Left renal pelvis (tissue), 4 donors: Measurements from ENCODE around the gene REC114. TPM values are rescaled to one million over a fixed set of nuclear protein-coding genes. Genes with fewer than 3 reads are reported as not detected.
"Not testable (repeated sequence)": the region's sequence is repeated elsewhere in the genome, so short reads cannot be mapped to it uniquely, and the experiment has no call there.

ENCODE experiments used
- DNase-seq, 4 donors: peaks; one replicate each; pipeline ENCODE4 v3.0.0-alpha.2; 2013; ENCODE audit warnings: low read depth in 4 of 4, low spot score in 3 of 4
- polyA plus RNA-seq, 4 donors: library from polyadenylated mRNA; unstranded; fragments of 120-200 nt; gene quantifications; one replicate each; pipeline ENCODE4 v1.2.1, GENCODE V29; 2013; ENCODE audit not compliant: insufficient read length in 4 of 4

Gene REC114
- polyA plus RNA-seq, 4 donors, result not detected

GRCh38 chr15:73573037-73573436 is 130.1 kb downstream of the REC114 start:
- DNase-seq, result no peak

GRCh38 chr15:73573572-73573971 is 130.6 kb downstream of the REC114 start:
- no peak for DNase-seq

- no peak for DNase-seq
Observed at GRCh38 chr15:73575636-73576247, 132.8 kb downstream of the REC114 start.

GRCh38 chr15:73577593-73577992 is 134.6 kb downstream of the REC114 start:
- DNase-seq, result not testable (repeated sequence)

- DNase-seq, result no peak
Observed at GRCh38 chr15:73578026-73578425, 135.1 kb downstream of the REC114 start.

GRCh38 chr15:73582851-73583379 is 140.0 kb downstream of the REC114 start:
- DNase-seq, result no peak

- DNase-seq, result no peak
Observed at GRCh38 chr15:73583544-73583943, 140.6 kb downstream of the REC114 start.

GRCh38 chr15:73584699-73585420 is 141.9 kb downstream of the REC114 start:
- DNase-seq, result no peak

- DNase-seq, result no peak
Observed at GRCh38 chr15:73585871-73586654, 143.1 kb downstream of the REC114 start.

- DNase-seq, result no peak
Observed at GRCh38 chr15:73589766-73590165, 146.8 kb downstream of the REC114 start.

GRCh38 chr15:73590263-73590662 is 147.3 kb downstream of the REC114 start:
- no peak for DNase-seq

- DNase-seq, result no peak
Observed at GRCh38 chr15:73593304-73594074, 150.5 kb downstream of the REC114 start.

- DNase-seq, result no peak
Observed at GRCh38 chr15:73594109-73594508, 151.1 kb downstream of the REC114 start.

- no peak for DNase-seq
Observed at GRCh38 chr15:73596174-73596573, 153.2 kb downstream of the REC114 start.

GRCh38 chr15:73597036-73597638 is 154.2 kb downstream of the REC114 start:
- no peak for DNase-seq

- no peak for DNase-seq
Observed at GRCh38 chr15:73598530-73599160, 155.7 kb downstream of the REC114 start.

- no peak for DNase-seq
Observed at GRCh38 chr15:73599934-73600333, 157.0 kb downstream of the REC114 start.

- DNase-seq, result no peak
Observed at GRCh38 chr15:73600413-73601335, 157.7 kb downstream of the REC114 start.
